ENCODE data around the gene GMPR2. TPM values are rescaled to one million over a fixed set of nuclear protein-coding genes. Genes with fewer than 3 reads are reported as not detected.

GMPR2 gene
- total RNA-seq, 1 experiment from 2014 or later: 56.9 TPM

- Histone ChIP-seq H3K36me3 (ENCODE audit: low read depth, low read length) (0 out of 2 replicates have a peak, but pooled peaks cover 4% of the 10 kb centered on the region), H2AFZ (ENCODE audit: low read length) (no peak overlapping the region), H3K4me3 (ENCODE audit: low read length) (no peak overlapping the region), H3K4me1 (ENCODE audit: insufficient read depth, low read length) (no peaks in the 10 kb centered on the region), H3F3A (ENCODE audit: low read length, unreplicated experiment) (no peaks in the 10 kb centered on the region), H3K4me2 (ENCODE audit: low read length) (no peak overlapping the region), H4K20me1 (ENCODE audit: low read length) (no peaks in the 10 kb centered on the region), H3K27ac (ENCODE audit: low read length) (no peak overlapping the region), H3K9me3 (ENCODE audit: low read length) (no peaks in the 10 kb centered on the region), H3K9me2 (replicated peaks; ENCODE audit: low read length) (no peaks in the 10 kb centered on the region), H3K27me3 (ENCODE audit: low read length) (no peaks in the 10 kb centered on the region), H3K9ac (ENCODE audit: low read length) (no peak overlapping the region), H3K79me2 (ENCODE audit: low read length) (no peaks in the 10 kb centered on the region)
- CTCF ChIA-PET: interaction anchor here (0.6 kb wide), 1 partner anchor 13 kb away, joined by 3 read pairs; no protein-coding TSS in a partner anchor
- intact Hi-C loops (cut with micrococcal nuclease): no loop called here
- TF ChIP-seq CTCF (conservative IDR thresholded peaks at IDR 0.05; ENCODE audit: low read depth, low read length) (no peak), EZH2 (IDR thresholded peaks at IDR 0.05; ENCODE audit: low read length, unreplicated experiment) (no peak), EZH2phosphoT487 (IDR thresholded peaks at IDR 0.05; ENCODE audit: borderline replicate concordance, low read length) (no peak)
- BruUV-seq (replicated peaks): no TSS peak
- ATAC-seq (no peak), DNase-seq (no peak)
- POLR2A ChIA-PET (ENCODE audit: unreplicated experiment): no interaction called here
These were observed 51.8 kb downstream of the GMPR2 start for GRCh38 chr14:24284501-24285035.

- no peak overlapping the region for H3K4me2 ChIP-seq (ENCODE audit: low read length)
- TF ChIP-seq EZH2phosphoT487 (IDR thresholded peaks at IDR 0.05; ENCODE audit: borderline replicate concordance, low read length) (no peak), EZH2 (IDR thresholded peaks at IDR 0.05; ENCODE audit: low read length, unreplicated experiment) (no peak), CTCF (conservative IDR thresholded peaks at IDR 0.05; ENCODE audit: low read depth, low read length) (no peak)
- no peaks in the 10 kb centered on the region for H3K27me3 ChIP-seq (ENCODE audit: low read length)
- H3K9ac ChIP-seq (ENCODE audit: low read length): no peak overlapping the region
- H3K9me3 ChIP-seq (ENCODE audit: low read length): no peaks in the 10 kb centered on the region
- intact Hi-C loops (cut with micrococcal nuclease): no loop called here
- CTCF ChIA-PET: interaction anchor here (0.6 kb wide), 1 partner anchor 12 kb away, joined by 3 read pairs; no protein-coding TSS in a partner anchor
- POLR2A ChIA-PET (ENCODE audit: unreplicated experiment): no interaction called here
- no peak overlapping the region for H3K4me3 ChIP-seq (ENCODE audit: low read length)
- DNase-seq (no peak), ATAC-seq (no peak)
- BruUV-seq (replicated peaks): no TSS peak
- no peaks in the 10 kb centered on the region for H3K9me2 ChIP-seq (replicated peaks; ENCODE audit: low read length)
- H3K4me1 ChIP-seq (ENCODE audit: insufficient read depth, low read length): no peaks in the 10 kb centered on the region
- H3K36me3 ChIP-seq (ENCODE audit: low read depth, low read length): peaks cover 11% of the 10 kb centered on the region; the same call in 1 of the 2 replicates
- no peaks in the 10 kb centered on the region for H4K20me1 ChIP-seq (ENCODE audit: low read length)
- no peaks in the 10 kb centered on the region for H3F3A ChIP-seq (ENCODE audit: low read length, unreplicated experiment)
- H3K27ac ChIP-seq (ENCODE audit: low read length): no peak overlapping the region
- no peak overlapping the region for H2AFZ ChIP-seq (ENCODE audit: low read length)
- no peaks in the 10 kb centered on the region for H3K79me2 ChIP-seq (ENCODE audit: low read length)
These were observed 52.6 kb downstream of the GMPR2 start for GRCh38 chr14:24285351-24285750.

- Histone ChIP-seq H3K9me2 (replicated peaks; ENCODE audit: low read length) (no peaks in the 10 kb centered on the region), H3K4me2 (ENCODE audit: low read length) (no peak overlapping the region), H3K27me3 (ENCODE audit: low read length) (no peaks in the 10 kb centered on the region), H3K4me3 (ENCODE audit: low read length) (no peak overlapping the region), H3K36me3 (ENCODE audit: low read depth, low read length) (peaks cover 24% of the 10 kb centered on the region; the same call in 1 of the 2 replicates), H3F3A (ENCODE audit: low read length, unreplicated experiment) (no peaks in the 10 kb centered on the region), H3K9me3 (ENCODE audit: low read length) (no peaks in the 10 kb centered on the region), H3K27ac (ENCODE audit: low read length) (no peak overlapping the region), H3K79me2 (ENCODE audit: low read length) (no peaks in the 10 kb centered on the region), H3K9ac (ENCODE audit: low read length) (no peak overlapping the region), H3K4me1 (ENCODE audit: insufficient read depth, low read length) (no peaks in the 10 kb centered on the region), H4K20me1 (ENCODE audit: low read length) (no peaks in the 10 kb centered on the region), H2AFZ (ENCODE audit: low read length) (no peak overlapping the region)
- TF ChIP-seq EZH2phosphoT487 (IDR thresholded peaks at IDR 0.05; ENCODE audit: borderline replicate concordance, low read length): no peak
- no peak for TF ChIP-seq CTCF (conservative IDR thresholded peaks at IDR 0.05; ENCODE audit: low read depth, low read length)
- TF ChIP-seq EZH2 (IDR thresholded peaks at IDR 0.05; ENCODE audit: low read length, unreplicated experiment): no peak
- no peak for ATAC-seq
- intact Hi-C loops (cut with micrococcal nuclease): no loop called here
- ChIA-PET CTCF (no interaction called here), POLR2A (ENCODE audit: unreplicated experiment) (no interaction called here)
- BruUV-seq (replicated peaks): no TSS peak
- no peak for DNase-seq
These were observed 54.3 kb downstream of the GMPR2 start for GRCh38 chr14:24286996-24287395.
